Right renal pelvis (tissue), 4 donors: ENCODE measurements around the gene GMEB2. TPM values are rescaled to one million over a fixed set of nuclear protein-coding genes. Genes with fewer than 3 reads are reported as not detected.

Experiments used
- DNase-seq, 4 donors: peaks; one replicate each; pipeline ENCODE4 v3.0.0-alpha.2; 2013; ENCODE audit warnings: low read depth in 4 of 4, low spot score in 3 of 4, missing footprints in 1 of 4
- polyA plus RNA-seq, 4 donors: library from polyadenylated mRNA; unstranded; fragments of 120-200 nt; gene quantifications; one replicate each; pipeline ENCODE4 v1.2.1, GENCODE V29; 2013; ENCODE audit not compliant: insufficient read length in 4 of 4

GMEB2 gene
- polyA plus RNA-seq, 4 donors = 9.4 to 12.7 (median 10.7) TPM

- no peak for DNase-seq
Observed at GRCh38 chr20:63551068-63551467, 75.8 kb downstream of the GMEB2 start.

- no peak for DNase-seq
Observed at GRCh38 chr20:63549679-63550282, 77.1 kb downstream of the GMEB2 start.

GRCh38 chr20:63549019-63549418, 77.9 kb downstream of the GMEB2 start:
- no peak for DNase-seq

GRCh38 chr20:63548542-63548941, 78.4 kb downstream of the GMEB2 start:
- no peak for DNase-seq

GRCh38 chr20:63547725-63548480, 79.0 kb downstream of the GMEB2 start, which contains the start of gene SRMS:
Gene SRMS (minus strand): TSS chr20:63547749. CDS start chr20:63547463, 286 bp downstream.
- no peak for DNase-seq

GRCh38 chr20:63546956-63547724, 79.8 kb downstream of the GMEB2 start:
- DNase-seq = no peak

GRCh38 chr20:63546256-63546955, 80.5 kb downstream of the GMEB2 start:
- no peak for DNase-seq

GRCh38 chr20:63545814-63546213, 81.1 kb downstream of the GMEB2 start:
- DNase-seq = no peak

- no peak for DNase-seq
Observed at GRCh38 chr20:63544958-63545516, 81.9 kb downstream of the GMEB2 start.

GRCh38 chr20:63544241-63544957, 82.5 kb downstream of the GMEB2 start:
- DNase-seq = no peak

- DNase-seq = no peak
Observed at GRCh38 chr20:63543733-63544132, 83.2 kb downstream of the GMEB2 start.

- DNase-seq = no peak
Observed at GRCh38 chr20:63543131-63543530, 83.8 kb downstream of the GMEB2 start.

GRCh38 chr20:63542696-63543095, 84.2 kb downstream of the GMEB2 start:
- no peak for DNase-seq

GRCh38 chr20:63542031-63542559, 84.8 kb downstream of the GMEB2 start:
- no peak for DNase-seq

- no peak for DNase-seq
Observed at GRCh38 chr20:63541371-63541770, 85.5 kb downstream of the GMEB2 start.

GRCh38 chr20:63540417-63541186, 86.3 kb downstream of the GMEB2 start:
- no peak for DNase-seq

GRCh38 chr20:63539441-63540370, 87.2 kb downstream of the GMEB2 start:
- no peak for DNase-seq

- no peak for DNase-seq
Observed at GRCh38 chr20:63539092-63539430, 87.8 kb downstream of the GMEB2 start.
